HepG2 (cell line): ENCODE data around the gene AFG1L. TPM values are rescaled to one million over a fixed set of nuclear protein-coding genes. Genes with fewer than 3 reads are reported as not detected.

Source experiments
- ATF7-NPFF ChIP-seq: sonication (generic); formaldehyde crosslinking; IDR thresholded peaks from 2 replicates; pipeline ENCODE4 v1.8.1; 2023; ENCODE audit warnings: mild to moderate bottlenecking, low read depth, missing genetic modification reagents, moderate library complexity
- HMGXB4 ChIP-seq, 2 experiments: sonication (generic) in 1 of 2; formaldehyde crosslinking in 1 of 2; IDR thresholded peaks; 2 replicates each; pipeline versions ENCODE4 v1.4.0 to v1.6.1; 2018 to 2020; ENCODE audit warnings: missing genetic modification reagents in 2 of 2, borderline replicate concordance in 1 of 2, low read depth in 1 of 2, mild to moderate bottlenecking in 1 of 2, missing biosample characterization in 1 of 2
- IRF2 ChIP-seq: IDR thresholded peaks from 2 replicates; pipeline ENCODE4 v1.6.1; 2018; ENCODE audit warnings: missing genetic modification reagents, missing compliant biosample characterization
- KDM3A ChIP-seq: IDR thresholded peaks from 2 replicates; pipeline ENCODE4 v1.6.1; 2018; ENCODE audit warnings: low read depth, missing compliant biosample characterization
- KMT2A ChIP-seq: sonication (generic); formaldehyde crosslinking; IDR thresholded peaks from 2 replicates; pipeline ENCODE4 v1.4.0; 2020; ENCODE audit warnings: missing genetic modification reagents
- MAFF ChIP-seq: IDR thresholded peaks from 2 replicates; pipeline ENCODE4 v1.6.1; 2011; ENCODE audit warnings: low read depth, low read length, improper control_type of control experiment
- NAIF1 ChIP-seq: sonication (generic); formaldehyde crosslinking; IDR thresholded peaks from 2 replicates; pipeline ENCODE4 v1.5.0; 2020; ENCODE audit warnings: mild to moderate bottlenecking, missing genetic modification reagents, borderline replicate concordance
- SAFB2 ChIP-seq: sonication (generic); formaldehyde crosslinking; IDR thresholded peaks from 2 replicates; pipeline ENCODE4 v1.5.1; 2020; ENCODE audit warnings: missing genetic modification reagents, low read depth, mild to moderate bottlenecking, borderline replicate concordance
- ZBTB26 ChIP-seq: IDR thresholded peaks from 2 replicates; pipeline ENCODE4 v1.6.1; 2016; ENCODE audit warnings: missing compliant biosample characterization, missing genetic modification reagents, borderline replicate concordance
- ZNF138 ChIP-seq: sonication (generic); formaldehyde crosslinking; IDR thresholded peaks from 2 replicates; pipeline ENCODE4 v1.5.0; 2020; ENCODE audit warnings: mild to moderate bottlenecking, low read depth, missing genetic modification reagents
- ZNF329 ChIP-seq: sonication (generic); formaldehyde crosslinking; IDR thresholded peaks from 2 replicates; pipeline ENCODE4 v1.9.0; 2021; ENCODE audit warnings: low read depth, mild to moderate bottlenecking, missing genetic modification reagents
- ZNF34 ChIP-seq: sonication (generic); formaldehyde crosslinking; IDR thresholded peaks from 2 replicates; pipeline ENCODE4 v1.4.0; 2020; ENCODE audit warnings: mild to moderate bottlenecking, missing genetic modification reagents, borderline replicate concordance
- ZNF430 ChIP-seq: sonication (generic); formaldehyde crosslinking; IDR thresholded peaks from 2 replicates; pipeline ENCODE4 v1.9.0; 2021; ENCODE audit warnings: mild to moderate bottlenecking, missing genetic modification reagents
- ZNF451 ChIP-seq: sonication (generic); formaldehyde crosslinking; IDR thresholded peaks from 2 replicates; pipeline ENCODE4 v1.5.0; 2020; ENCODE audit warnings: mild to moderate bottlenecking, missing genetic modification reagents
- ZNF510 ChIP-seq: sonication (generic); formaldehyde crosslinking; IDR thresholded peaks from 2 replicates; pipeline ENCODE4 v1.4.0; 2020; ENCODE audit warnings: low read depth, mild to moderate bottlenecking, missing genetic modification reagents
- ZNF772 ChIP-seq: sonication (generic); formaldehyde crosslinking; IDR thresholded peaks from 2 replicates; pipeline ENCODE4 v1.5.0; 2020; ENCODE audit warnings: mild to moderate bottlenecking, missing genetic modification reagents
- polyA plus RNA-seq, 8 experiments: library from polyadenylated mRNA; depleted of rRNA in 3 of 8; stranded (reverse) in 7 of 8; unstranded in 1 of 8; fragments of >200 nt; fragmentation: Illumina TruSeq in 4 of 8; extraction: Trizol in 4 of 8; gene quantifications; 2 replicates each; pipeline versions ENCODE4 v1.2.1 to v1.2.3, GENCODE V29; 2011 to 2016; ENCODE audit warnings: low read depth in 4 of 8, missing spikeins in 1 of 8, mixed read lengths in 1 of 8; ENCODE audit not compliant: insufficient read depth in 1 of 8
- total RNA-seq, 5 experiments: library from RNA; depleted of rRNA; stranded (reverse); fragments of >200 nt; fragmentation: Illumina TruSeq; extraction: Trizol; gene quantifications; 2 replicates each; pipeline ENCODE4 v1.2.3, GENCODE V29; 2016; ENCODE audit warnings: low read depth in 1 of 5
- TF ChIP-seq, protein P1 (sequence below): sonication (generic); formaldehyde crosslinking; IDR thresholded peaks from 2 replicates; pipeline ENCODE4 v1.8.1; 2022; ENCODE audit warnings: low read depth, mild to moderate bottlenecking, missing genetic modification reagents
- TF ChIP-seq, protein P2 (sequence below): sonication (generic); formaldehyde crosslinking; IDR thresholded peaks from 2 replicates; pipeline ENCODE4 v1.4.0; 2020; ENCODE audit warnings: missing genetic modification reagents, borderline replicate concordance

The AFG1L gene
- total and polyA plus RNA-seq, 2 of the 13 experiments (the other 11 are each of a cell fraction or from before 2014, with no cell fraction given), result 3.1 to 14.0 TPM

GRCh38 chr6:108260809-108261569 is 33.9 kb upstream of the AFG1L start, which contains the start of gene SNX3 (continued):
- TF ChIP-seq KMT2A, result 0 out of 2 replicates have a peak, but pooled peaks have one; percentile 72
- TF ChIP-seq IRF2 (CRISPR knock-in tag), result peak; percentile 86; the same call in 1 of the 2 replicates
- TF ChIP-seq HMGXB4 (CRISPR knock-in tag; IDR thresholded peaks at IDR 0.05; ENCODE audit: borderline replicate concordance in 1 of 2, low read depth in 1 of 2), result peak; percentile 71 to 95; a peak in 3 of 4 replicates
- peak; percentile 30; the same call in 1 of the 2 replicates for TF ChIP-seq ZNF510 (CRISPR knock-in tag)
- TF ChIP-seq ZNF430 (CRISPR knock-in tag), result peak; percentile 75
- peak; percentile 96 for TF ChIP-seq NAIF1
- peak; percentile 83; the same call in 1 of the 2 replicates for TF ChIP-seq KDM3A (CRISPR knock-in tag)
- no peak for TF ChIP-seq ZNF329
- TF ChIP-seq ZNF34 (CRISPR knock-in tag), result peak; percentile 87; the same call in 1 of the 2 replicates
- TF ChIP-seq, protein P1, sequence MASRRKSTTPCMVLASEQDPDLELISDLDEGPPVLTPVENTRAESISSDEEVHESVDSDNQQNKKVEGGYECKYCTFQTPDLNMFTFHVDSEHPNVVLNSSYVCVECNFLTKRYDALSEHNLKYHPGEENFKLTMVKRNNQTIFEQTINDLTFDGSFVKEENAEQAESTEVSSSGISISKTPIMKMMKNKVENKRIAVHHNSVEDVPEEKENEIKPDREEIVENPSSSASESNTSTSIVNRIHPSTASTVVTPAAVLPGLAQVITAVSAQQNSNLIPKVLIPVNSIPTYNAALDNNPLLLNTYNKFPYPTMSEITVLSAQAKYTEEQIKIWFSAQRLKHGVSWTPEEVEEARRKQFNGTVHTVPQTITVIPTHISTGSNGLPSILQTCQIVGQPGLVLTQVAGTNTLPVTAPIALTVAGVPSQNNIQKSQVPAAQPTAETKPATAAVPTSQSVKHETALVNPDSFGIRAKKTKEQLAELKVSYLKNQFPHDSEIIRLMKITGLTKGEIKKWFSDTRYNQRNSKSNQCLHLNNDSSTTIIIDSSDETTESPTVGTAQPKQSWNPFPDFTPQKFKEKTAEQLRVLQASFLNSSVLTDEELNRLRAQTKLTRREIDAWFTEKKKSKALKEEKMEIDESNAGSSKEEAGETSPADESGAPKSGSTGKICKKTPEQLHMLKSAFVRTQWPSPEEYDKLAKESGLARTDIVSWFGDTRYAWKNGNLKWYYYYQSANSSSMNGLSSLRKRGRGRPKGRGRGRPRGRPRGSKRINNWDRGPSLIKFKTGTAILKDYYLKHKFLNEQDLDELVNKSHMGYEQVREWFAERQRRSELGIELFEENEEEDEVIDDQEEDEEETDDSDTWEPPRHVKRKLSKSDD (CRISPR knock-in tag), result no peak
- TF ChIP-seq, protein P2, sequence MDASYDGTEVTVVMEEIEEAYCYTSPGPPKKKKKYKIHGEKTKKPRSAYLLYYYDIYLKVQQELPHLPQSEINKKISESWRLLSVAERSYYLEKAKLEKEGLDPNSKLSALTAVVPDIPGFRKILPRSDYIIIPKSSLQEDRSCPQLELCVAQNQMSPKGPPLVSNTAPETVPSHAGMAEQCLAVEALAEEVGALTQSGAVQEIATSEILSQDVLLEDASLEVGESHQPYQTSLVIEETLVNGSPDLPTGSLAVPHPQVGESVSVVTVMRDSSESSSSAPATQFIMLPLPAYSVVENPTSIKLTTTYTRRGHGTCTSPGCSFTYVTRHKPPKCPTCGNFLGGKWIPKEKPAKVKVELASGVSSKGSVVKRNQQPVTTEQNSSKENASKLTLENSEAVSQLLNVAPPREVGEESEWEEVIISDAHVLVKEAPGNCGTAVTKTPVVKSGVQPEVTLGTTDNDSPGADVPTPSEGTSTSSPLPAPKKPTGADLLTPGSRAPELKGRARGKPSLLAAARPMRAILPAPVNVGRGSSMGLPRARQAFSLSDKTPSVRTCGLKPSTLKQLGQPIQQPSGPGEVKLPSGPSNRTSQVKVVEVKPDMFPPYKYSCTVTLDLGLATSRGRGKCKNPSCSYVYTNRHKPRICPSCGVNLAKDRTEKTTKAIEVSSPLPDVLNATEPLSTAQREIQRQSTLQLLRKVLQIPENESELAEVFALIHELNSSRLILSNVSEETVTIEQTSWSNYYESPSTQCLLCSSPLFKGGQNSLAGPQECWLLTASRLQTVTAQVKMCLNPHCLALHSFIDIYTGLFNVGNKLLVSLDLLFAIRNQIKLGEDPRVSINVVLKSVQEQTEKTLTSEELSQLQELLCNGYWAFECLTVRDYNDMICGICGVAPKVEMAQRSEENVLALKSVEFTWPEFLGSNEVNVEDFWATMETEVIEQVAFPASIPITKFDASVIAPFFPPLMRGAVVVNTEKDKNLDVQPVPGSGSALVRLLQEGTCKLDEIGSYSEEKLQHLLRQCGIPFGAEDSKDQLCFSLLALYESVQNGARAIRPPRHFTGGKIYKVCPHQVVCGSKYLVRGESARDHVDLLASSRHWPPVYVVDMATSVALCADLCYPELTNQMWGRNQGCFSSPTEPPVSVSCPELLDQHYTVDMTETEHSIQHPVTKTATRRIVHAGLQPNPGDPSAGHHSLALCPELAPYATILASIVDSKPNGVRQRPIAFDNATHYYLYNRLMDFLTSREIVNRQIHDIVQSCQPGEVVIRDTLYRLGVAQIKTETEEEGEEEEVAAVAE (CRISPR knock-in tag), result 0 out of 2 replicates have a peak, but pooled peaks have one; percentile 40
- TF ChIP-seq ZBTB26 (CRISPR knock-in tag), result peak; percentile 85
- TF ChIP-seq ZNF138 (CRISPR knock-in tag), result no peak
- no peak; the same call in none of the 2 replicates for TF ChIP-seq ZNF772 (CRISPR knock-in tag)
- TF ChIP-seq ZNF451, result peak; percentile 69; the same call in 1 of the 2 replicates
- TF ChIP-seq ATF7-NPFF, result peak; percentile 71
- TF ChIP-seq SAFB2 (CRISPR knock-in tag), result peak; percentile 71; the same call in 1 of the 2 replicates
- TF ChIP-seq MAFF, result no peak
